T-helper 9 cell (primary cell): ENCODE results near the gene AMER2.

Source experiments
- DNase-seq: peaks from one replicate; pipeline ENCODE4 v3.0.0-alpha.2; 2020

AMER2 gene

GRCh38 chr13:25148402-25148771 is 23.7 kb downstream of the AMER2 start:
- no peak for DNase-seq

DNA sequence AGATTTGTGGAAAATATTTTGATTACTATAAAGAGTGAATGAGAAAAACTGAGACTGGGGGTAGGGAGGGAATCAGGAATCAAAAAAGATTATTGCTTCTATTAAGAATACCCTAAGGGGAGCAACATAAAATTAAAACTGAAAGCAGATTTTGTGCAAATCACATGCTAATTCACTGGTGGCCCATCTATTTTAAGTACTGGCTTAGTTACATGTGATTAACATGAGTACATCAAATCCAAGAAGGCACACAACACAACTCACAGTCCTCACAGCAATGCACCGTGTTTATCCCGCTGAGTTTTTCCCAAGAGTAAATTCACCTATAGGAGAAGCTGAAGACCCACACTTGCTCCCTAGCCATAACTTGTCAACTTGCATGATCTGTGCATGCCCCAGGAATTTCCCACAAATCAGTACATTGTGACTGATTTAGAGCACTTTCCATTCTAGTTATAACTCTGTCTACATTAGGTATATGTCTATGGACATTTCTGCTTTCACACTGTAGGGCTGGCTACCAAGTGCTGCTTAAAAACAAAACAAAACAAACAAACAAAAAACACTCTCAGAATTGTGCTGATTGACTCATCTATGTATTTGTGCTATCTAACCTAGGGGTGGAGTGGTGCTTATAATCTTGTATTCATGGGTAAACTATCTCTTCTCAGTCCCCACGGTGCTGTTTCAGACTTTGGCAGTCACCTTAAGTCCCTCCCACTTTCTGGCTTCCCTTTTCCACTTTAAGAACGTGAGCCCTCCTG is 24.3 kb downstream of the AMER2 start:
- DNase-seq, result no peak

DNA sequence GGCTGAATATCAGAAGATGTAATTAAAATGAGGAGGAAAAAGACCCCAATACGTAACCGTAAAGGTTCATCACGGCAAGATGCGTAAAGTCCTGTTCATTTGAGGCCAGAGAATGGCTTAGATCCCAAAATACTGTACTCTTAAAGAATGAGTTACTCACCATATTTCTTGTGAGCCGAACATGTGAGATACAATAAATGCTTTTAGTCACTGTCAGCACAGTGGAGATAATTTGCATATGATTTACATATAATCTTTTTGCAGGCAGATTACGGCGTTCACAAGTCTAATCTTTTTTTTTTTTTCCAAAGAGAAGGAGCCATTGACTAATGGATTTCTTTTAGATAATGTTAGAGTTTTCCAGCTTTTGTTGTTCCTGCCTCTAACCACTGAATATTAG is 28.4 kb downstream of the AMER2 start:
- DNase-seq, result no peak

DNA sequence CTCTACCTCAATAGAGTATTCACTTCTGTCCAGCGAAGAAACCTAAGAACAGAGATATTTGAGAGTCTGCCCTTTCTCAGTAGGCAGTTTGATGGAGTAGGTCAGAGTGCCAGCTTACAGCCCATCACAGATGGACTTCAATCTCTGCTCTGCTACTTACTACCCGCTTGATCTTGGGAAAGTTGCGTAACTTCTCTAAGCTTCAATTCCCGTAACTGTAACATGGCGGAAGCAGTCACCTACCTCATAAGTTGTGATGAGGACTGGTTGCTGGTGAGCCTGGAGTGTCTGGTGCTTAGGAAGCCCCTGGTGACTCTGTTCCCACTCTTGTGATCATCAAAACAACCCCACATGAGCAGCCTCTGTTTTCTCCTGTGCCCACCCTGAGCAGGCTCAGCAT is 31.0 kb downstream of the AMER2 start:
- DNase-seq, result no peak

GRCh38 chr13:25137788-25138115 is 34.3 kb downstream of the AMER2 start:
- DNase-seq, result no peak

DNA sequence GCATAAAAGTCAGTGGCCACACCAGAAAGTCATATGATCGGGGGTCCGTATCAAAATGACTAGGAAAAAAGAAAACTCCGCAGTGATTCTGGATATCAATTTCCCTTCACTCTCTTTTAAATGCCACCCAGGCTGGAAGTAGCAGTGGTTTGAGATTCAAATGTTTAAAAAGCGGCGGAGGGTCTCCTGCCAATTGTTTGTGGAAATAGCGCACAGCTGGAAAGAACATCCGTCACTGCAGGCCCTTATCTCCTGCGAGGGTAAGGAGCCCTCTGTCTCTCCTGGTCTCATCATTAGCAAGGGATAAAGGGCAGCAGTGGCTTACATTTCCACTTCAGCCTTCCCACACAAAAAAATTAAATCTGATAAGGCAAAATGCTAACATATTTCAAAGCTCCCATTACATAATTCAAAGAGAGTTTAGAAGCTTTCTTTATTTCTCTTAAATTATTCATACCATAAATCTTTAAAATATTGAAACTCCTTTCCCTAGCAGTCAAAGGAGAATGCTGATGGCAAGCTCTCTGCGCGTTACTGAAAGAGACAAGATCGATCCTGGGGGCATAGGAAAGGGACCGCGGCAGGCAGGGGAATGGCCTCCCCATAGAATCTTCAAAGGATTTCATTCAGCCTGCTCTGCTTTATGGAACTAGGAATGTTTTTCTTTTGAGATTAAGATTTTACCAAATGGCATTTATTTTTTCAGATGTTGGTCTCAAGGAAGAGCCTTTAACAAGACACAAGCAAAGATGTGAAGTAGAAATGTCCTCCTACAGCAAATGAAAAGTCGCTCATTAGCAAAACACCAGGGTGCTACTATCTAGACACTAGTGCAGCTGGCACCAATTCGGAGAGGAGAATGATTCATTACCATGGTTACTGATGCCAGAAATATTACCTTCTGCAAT is 35.0 kb downstream of the AMER2 start:
- DNase-seq, result no peak

- no peak for DNase-seq
These were observed 36.2 kb downstream of the AMER2 start for GRCh38 chr13:25135896-25136295.

GRCh38 chr13:25132751-25133390 is 39.2 kb downstream of the AMER2 start:
- no peak for DNase-seq

DNA sequence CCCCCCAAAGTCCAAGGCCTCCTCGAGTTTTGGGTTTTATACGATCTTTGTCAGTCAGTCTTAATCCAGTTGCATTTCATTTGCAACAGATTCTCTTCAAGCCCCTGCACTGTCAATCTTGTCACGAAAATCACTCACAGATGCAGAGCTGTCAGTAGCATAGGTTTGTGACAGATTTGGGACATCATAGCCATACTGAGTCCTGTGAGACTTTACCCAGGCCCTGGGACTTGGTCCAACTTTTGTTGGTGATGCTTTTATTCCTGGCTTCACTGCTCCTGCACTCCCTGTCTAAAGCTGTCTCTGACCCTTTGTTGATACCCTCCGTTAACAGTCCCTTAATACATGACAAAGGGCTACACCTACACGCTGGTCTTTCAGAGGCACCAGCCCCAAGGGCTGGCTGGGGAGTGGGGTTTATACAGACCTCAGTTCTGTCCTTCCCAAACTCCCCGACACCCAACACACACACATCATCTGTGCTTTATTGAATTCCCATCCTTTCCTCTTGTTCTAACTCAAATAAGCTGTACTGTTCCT is 40.1 kb downstream of the AMER2 start:
- DNase-seq, result no peak

DNA sequence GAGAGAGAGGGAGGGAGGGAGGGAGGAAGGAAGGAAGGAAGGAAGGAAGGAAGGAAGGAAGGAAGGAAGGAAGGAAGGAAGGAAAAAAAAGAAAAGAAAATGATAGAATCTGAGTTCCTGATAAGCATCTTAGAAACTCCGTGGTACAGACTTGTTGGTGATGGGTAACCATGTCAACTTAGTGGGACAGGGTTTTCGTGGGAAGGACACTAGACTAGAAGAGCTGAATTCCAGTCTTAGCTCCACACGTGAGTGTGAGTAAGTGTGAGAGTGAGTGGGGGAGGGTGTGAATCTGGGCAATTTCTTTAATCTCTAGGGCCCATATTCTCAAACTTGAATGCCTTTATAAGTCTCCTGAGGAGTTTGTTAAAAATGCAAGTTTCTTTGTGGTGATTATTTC is 41.1 kb downstream of the AMER2 start:
- DNase-seq, result no peak

- DNase-seq, result no peak
These were observed 53.6 kb downstream of the AMER2 start for GRCh38 chr13:25118378-25118905.

GRCh38 chr13:25117312-25117711 is 54.8 kb downstream of the AMER2 start:
- no peak for DNase-seq

- no peak for DNase-seq
These were observed 56.0 kb downstream of the AMER2 start for GRCh38 chr13:25116044-25116443.

DNA sequence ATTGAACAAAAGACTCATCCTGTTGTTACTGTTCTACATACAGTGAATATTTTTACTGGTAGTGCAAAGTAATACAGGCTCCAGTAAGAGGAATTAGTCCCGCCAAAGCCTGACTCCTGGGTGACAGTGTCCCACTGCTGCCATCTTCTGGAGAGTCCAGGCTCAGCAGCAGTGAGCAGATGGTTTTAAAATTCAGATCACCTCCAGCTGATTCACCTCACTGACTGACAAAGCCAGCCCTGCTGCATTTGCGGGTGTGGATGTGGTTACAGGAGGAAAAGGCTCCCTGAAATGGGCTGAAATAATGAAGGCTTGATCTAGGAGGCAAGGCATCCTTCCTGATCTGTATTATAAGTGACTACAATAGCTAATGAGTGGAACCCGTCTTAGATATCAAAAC is 57.9 kb downstream of the AMER2 start:
- DNase-seq, result peak; percentile 26

GRCh38 chr13:25112695-25113255 is 59.3 kb downstream of the AMER2 start:
- no peak for DNase-seq
